Measurements from ENCODE around the gene HIGD1B. TPM values are rescaled to one million over a fixed set of nuclear protein-coding genes. Genes with fewer than 3 reads are reported as not detected.

Gene HIGD1B
- total and polyA plus RNA-seq, 9 of the 15 experiments (the other 6 are each of a cell fraction or from before 2014, with no cell fraction given), result not detected

- H3K4me1 ChIP-seq (replicated peaks in 1 of 2; ENCODE audit: control insufficient read depth in 2 of 2, insufficient read depth in 2 of 2, low read length in 2 of 2), result no peaks in the 10 kb centered on the region; a peak in 1 of 5 replicates
- WGBS (ENCODE audit: insufficient coverage, low coverage, missing lambda C conversion rate), result 2% methylated on average over 5 of the region's 5 CpGs
- FAIRE-seq (no peak), ATAC-seq (no peak), DNase-seq (ENCODE audit: extremely low read depth in 1 of 4, low spot score in 3 of 4) (no peak)
- H3K9me3 ChIP-seq (replicated peaks; ENCODE audit: control insufficient read depth, insufficient read depth, low read depth, low read length), result no peaks in the 10 kb centered on the region
- H3K4me2 ChIP-seq (ENCODE audit: insufficient read depth, low read length), result no peak overlapping the region
- H3K79me2 ChIP-seq (ENCODE audit: control insufficient read depth, insufficient read depth, low read length), result no peaks in the 10 kb centered on the region
- TF ChIP-seq ZZZ3 (IDR thresholded peaks at IDR 0.05), result no peak
- TF ChIP-seq CTCF (IDR thresholded peaks at IDR 0.05 in 2 of 3, conservative IDR thresholded peaks at IDR 0.05 in 1 of 3; ENCODE audit: insufficient read depth in 2 of 3, low read depth in 1 of 3, low read length in 3 of 3), result 0 out of 6 replicates have a peak, but pooled peaks of 1 of the 3 experiments have one; percentile 3
- TF ChIP-seq ZNF696 (CRISPR knock-in tag; conservative IDR thresholded peaks at IDR 0.05), result no peak
- TF ChIP-seq IRF2 (CRISPR knock-in tag; IDR thresholded peaks at IDR 0.05), result no peak
- CTCF ChIA-PET (ENCODE audit: low intra/inter-chr PET ratio), result no interaction called here
- H3K27ac ChIP-seq (ENCODE audit: extremely low read depth, low read depth, low read length), result no peak overlapping the region
- no peaks in the 10 kb centered on the region for H4K20me1 ChIP-seq (replicated peaks; ENCODE audit: control insufficient read depth, insufficient read depth, low read length)
- peaks cover 37 to 49% of the 10 kb centered on the region in 2 experiments for H3K27me3 ChIP-seq (ENCODE audit: control insufficient read depth in 2 of 2, insufficient read depth in 2 of 2, low read length in 2 of 2)
- POLR2A ChIA-PET, result interaction anchor here (1.2 kb wide), 1 partner anchor 20 kb away, joined by 3 read pairs; no protein-coding TSS in a partner anchor
- H3K9me1 ChIP-seq (ENCODE audit: control insufficient read depth, insufficient read depth, low read length), result no peaks in the 10 kb centered on the region
- intact Hi-C loops (cut with micrococcal nuclease) (no loop called here), in situ Hi-C loops (cut with MboI) (no loop called here)
- no TSS peak for BruUV-seq (replicated peaks)
- no peaks in the 10 kb centered on the region for H3K36me3 ChIP-seq (ENCODE audit: control insufficient read depth, insufficient read depth, low read length)
- H3K4me3 ChIP-seq, result no peak overlapping the region
- H3K9ac ChIP-seq (ENCODE audit: insufficient read depth in 1 of 2, low read depth in 2 of 2, low read length in 2 of 2), result no peak overlapping the region
- no peak overlapping the region for H2AFZ ChIP-seq (ENCODE audit: low read depth, low read length)
These were observed 45.8 kb upstream of the HIGD1B start for GRCh38 chr17:44801880-44802279.

Measured in K562 (cell line).